RWPE1 (cell line): Measurements from ENCODE around the gene TEX14.

ENCODE experiments used
- CTCF ChIA-PET: fragments of 350-600 bp; sonication (Branson Sonifier 250); formaldehyde crosslinking; extraction: SDS; loops from one replicate; lab custom pipeline; 2021; lab: Yijun Ruan, JAX
- POLR2A ChIA-PET: fragments of 400-600 bp; formaldehyde crosslinking; extraction: SDS; loops from one replicate; lab custom pipeline; 2020; ENCODE audit warnings: antibody characterized with exemption; ENCODE audit not compliant: low non-redundant PET; lab: Yijun Ruan, JAX
- DNase-seq: peaks from one replicate; pipeline ENCODE4 v3.0.0; 2012; ENCODE audit warnings: low spot score
- H3K27ac ChIP-seq: fragments of 450-650 bp; 2 replicates; pipeline ENCODE4 v1.5.1; 2017
- TF ChIP-seq, protein P1 (sequence below): fragments of 450-650 bp; conservative IDR thresholded peaks from 2 replicates; pipeline ENCODE4 v1.5.1; 2017; ENCODE audit warnings: low read depth, mild to moderate bottlenecking

Gene TEX14

DNA sequence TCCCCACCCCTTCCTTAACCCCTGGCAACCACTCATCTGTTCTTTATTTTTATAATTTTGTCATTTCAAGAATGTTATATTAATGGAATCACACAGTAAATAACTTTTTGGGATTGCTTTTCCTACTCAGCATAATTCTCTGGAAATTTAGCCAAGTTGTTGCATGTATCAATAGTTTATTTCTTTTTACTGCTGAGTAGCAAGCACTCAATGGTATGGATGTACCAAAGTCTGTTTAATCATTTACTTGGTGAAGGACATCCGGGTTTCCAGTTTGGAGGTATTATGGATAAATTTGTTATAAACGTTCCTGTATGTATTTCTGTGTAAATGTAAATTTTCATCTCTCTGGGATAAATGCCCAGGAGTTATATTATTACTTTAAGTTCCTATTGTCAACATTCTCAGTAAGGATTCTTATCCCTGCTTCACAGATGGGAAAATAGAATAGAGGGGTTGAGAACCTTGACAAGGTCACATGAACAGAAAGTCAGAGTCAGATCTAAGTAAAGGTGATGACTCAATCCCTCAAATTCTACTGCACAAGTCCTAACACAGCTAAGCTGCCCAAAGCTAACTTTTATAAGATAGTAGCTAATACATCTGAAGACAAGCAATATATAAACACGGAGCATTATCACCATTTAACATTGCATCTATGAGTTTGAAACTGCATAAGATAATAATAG lies 115.0 kb downstream of the TEX14 start:
- DNase-seq: peak; percentile 63
- CTCF ChIA-PET: interaction anchor here (0.6 to 0.7 kb wide), 2 partner anchors 12 to 55 kb away, joined by 3 read pairs; no protein-coding TSS in a partner anchor
- POLR2A ChIA-PET: no interaction called here
- no peak overlapping the region for H3K27ac ChIP-seq
- TF ChIP-seq, protein P1, sequence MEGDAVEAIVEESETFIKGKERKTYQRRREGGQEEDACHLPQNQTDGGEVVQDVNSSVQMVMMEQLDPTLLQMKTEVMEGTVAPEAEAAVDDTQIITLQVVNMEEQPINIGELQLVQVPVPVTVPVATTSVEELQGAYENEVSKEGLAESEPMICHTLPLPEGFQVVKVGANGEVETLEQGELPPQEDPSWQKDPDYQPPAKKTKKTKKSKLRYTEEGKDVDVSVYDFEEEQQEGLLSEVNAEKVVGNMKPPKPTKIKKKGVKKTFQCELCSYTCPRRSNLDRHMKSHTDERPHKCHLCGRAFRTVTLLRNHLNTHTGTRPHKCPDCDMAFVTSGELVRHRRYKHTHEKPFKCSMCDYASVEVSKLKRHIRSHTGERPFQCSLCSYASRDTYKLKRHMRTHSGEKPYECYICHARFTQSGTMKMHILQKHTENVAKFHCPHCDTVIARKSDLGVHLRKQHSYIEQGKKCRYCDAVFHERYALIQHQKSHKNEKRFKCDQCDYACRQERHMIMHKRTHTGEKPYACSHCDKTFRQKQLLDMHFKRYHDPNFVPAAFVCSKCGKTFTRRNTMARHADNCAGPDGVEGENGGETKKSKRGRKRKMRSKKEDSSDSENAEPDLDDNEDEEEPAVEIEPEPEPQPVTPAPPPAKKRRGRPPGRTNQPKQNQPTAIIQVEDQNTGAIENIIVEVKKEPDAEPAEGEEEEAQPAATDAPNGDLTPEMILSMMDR: no peak

DNA sequence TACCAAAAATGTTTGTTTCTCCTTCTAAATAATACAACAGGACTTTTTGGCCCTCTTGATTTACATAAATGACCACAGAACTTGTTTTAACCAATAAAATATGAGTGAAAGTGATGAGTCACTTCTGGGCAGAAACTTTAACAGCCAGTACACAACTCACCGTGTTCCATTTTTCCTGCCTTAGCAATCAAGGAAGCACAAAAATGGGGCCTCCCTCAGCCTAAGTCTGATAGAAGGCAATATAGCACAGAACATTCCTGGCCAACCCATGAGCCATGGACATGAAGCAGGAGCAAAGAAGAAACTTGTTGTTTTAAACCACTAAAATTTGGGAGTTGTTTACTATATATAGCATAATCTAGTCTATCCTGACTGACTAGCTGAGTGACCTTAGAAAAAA lies 116.3 kb downstream of the TEX14 start:
- ChIA-PET POLR2A (no interaction called here), CTCF (no interaction called here)
- TF ChIP-seq, protein P1: no peak
- peak; percentile 72 for DNase-seq
- H3K27ac ChIP-seq: peak overlapping the region; percentile 39; the same call in 1 of the 2 replicates

DNA sequence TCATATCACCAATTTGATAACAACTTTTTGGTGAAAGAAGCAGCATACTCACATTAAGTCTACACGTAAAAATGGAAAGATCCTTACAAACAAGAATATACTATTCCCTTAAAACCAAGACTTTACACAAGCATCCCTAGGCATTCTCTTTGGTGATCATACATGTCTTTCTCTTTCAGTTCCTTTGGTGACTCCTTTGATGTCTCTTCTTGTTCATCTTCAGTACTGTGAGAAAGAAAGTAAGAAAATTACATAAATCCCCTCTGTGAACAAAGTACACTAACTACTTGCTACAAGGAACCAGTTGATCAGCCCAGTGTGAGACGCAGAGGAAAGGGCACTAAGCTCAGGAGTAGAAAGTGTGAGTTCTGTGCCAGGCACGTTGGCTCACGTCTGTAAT lies 117.8 kb downstream of the TEX14 start:
- TF ChIP-seq, protein P1: no peak
- no peak overlapping the region for H3K27ac ChIP-seq
- ChIA-PET CTCF (interaction anchor here (0.7 kb wide), 1 partner anchor 10 kb away, joined by 3 read pairs; no protein-coding TSS in a partner anchor), POLR2A (interaction anchor here (0.6 kb wide), 1 partner anchor 119 kb away, joined by 6 read pairs; no protein-coding TSS in a partner anchor)
- no peak for DNase-seq

DNA sequence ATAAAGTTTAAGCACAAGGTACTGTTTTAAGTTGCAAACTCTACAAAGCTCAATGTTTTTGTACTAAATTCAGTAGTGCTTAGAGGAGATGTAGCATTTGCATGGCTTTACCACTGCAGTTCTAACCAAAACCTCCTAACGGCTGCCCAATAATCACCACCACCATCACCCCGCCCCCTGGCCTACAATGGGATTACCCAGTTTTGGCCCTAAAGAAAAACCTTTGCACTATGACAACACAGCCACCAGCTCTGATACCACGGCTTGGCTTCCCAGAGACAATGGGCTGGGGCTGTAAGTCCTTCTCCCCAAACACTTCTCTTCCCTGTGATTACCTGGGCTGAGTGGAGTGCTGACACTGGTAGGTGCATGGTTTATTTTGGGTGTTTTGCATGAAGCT lies 119.0 kb downstream of the TEX14 start:
- POLR2A ChIA-PET: interaction anchor here (0.5 kb wide), 1 partner anchor 59 kb away, joined by 3 read pairs; no protein-coding TSS in a partner anchor
- CTCF ChIA-PET: no interaction called here

DNA sequence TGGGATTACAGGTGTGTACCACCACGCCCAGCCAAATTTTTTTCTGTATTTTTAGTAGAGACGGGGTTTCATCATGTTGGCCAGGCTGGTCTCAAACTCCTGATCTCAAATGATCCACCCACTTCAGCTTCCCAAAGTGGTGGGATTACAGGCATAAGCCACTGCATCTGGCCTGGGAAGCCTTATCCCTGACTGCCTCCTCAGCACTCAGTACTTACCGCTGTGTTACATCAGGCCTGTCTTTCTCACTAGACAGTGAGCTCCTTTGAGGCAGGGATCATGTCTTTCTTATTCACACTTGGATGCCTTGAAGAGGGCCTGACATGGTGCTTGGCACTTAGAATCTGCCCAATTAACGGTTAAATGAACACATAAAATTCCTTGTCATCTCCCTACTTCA lies 121.1 kb downstream of the TEX14 start:
- DNase-seq: no peak
- POLR2A ChIA-PET: interaction anchor here (0.6 kb wide), 1 partner anchor 15 kb away, joined by 3 read pairs; no protein-coding TSS in a partner anchor
- CTCF ChIA-PET: no interaction called here
- TF ChIP-seq, protein P1: no peak
- H3K27ac ChIP-seq: no peak overlapping the region

More for the DNA sequence above, 119.0 kb downstream of the TEX14 start:
- no peak overlapping the region for H3K27ac ChIP-seq
- DNase-seq: no peak
- TF ChIP-seq, protein P1: no peak

DNA sequence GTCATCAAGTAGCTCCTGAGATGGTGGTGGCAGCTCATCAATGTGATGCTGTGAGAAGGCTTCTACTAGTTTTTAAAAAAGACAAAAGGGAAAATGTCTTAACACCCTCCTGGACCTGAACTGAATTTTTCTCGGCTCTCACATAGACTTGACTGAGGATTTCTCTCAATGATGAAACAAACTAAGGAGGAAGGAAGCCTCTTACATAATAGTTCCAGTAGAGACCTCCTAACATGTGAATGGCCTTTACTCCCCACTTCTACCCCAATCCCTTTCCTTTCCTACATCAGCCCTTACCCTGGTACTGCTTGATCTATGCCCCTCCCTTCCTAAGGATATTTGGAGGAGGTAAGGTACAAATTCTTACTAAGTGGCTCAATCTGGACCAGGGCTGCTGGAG lies 122.6 kb downstream of the TEX14 start:
- TF ChIP-seq, protein P1: no peak
- DNase-seq: no peak
- H3K27ac ChIP-seq: no peak overlapping the region
- POLR2A ChIA-PET: no interaction called here
- CTCF ChIA-PET: no interaction called here
